Caco-2 (cell line): ENCODE data around the gene HNF4A. TPM values are rescaled to one million over a fixed set of nuclear protein-coding genes. Genes with fewer than 3 reads are reported as not detected.
A peak's percentile ranks its signal among the peaks of the same experiment; 100 is the strongest.

ENCODE experiments used
- BruUV-seq: library from RNA; stranded (reverse); fragments of 400-500 nt; replicated peaks from 2 replicates; lab custom pipeline; 2021; lab: Mats Ljungman, UMichigan
- CTCF ChIA-PET: fragments of 300-600 bp; sonication (Branson Sonifier 250); formaldehyde crosslinking; loops from one replicate; lab custom pipeline; 2022; ENCODE audit warnings: antibody characterized with exemption; lab: Charles Lee
- POLR2A ChIA-PET: fragments of 300-600 bp; sonication (Branson Sonifier 250); formaldehyde crosslinking; loops from one replicate; lab custom pipeline; 2022; ENCODE audit warnings: antibody characterized with exemption; lab: Charles Lee
- DNase-seq, 2 experiments: peaks; one replicate each; pipeline versions ENCODE4 v3.0.0 to v3.0.0-alpha.2; 2020 to 2022
- H3K27me3 ChIP-seq: replicated peaks from 2 replicates; pipeline ENCODE4 v1.6.0; 2011; ENCODE audit warnings: low read length; ENCODE audit not compliant: control insufficient read depth, insufficient read depth
- H3K36me3 ChIP-seq: 2 replicates; pipeline ENCODE4 v1.5.1; 2011; ENCODE audit warnings: low read length; ENCODE audit not compliant: control insufficient read depth, insufficient read depth
- H3K4me1 ChIP-seq: fragments of 250-450 bp; sonication (Bioruptor Pico); 2 replicates; pipeline ENCODE4 v1.5.1; 2020; ENCODE audit warnings: mild to moderate bottlenecking
- H3K4me3 ChIP-seq: 2 replicates; pipeline ENCODE4 v1.5.1; 2011; ENCODE audit warnings: low read depth, mild to moderate bottlenecking, control low read depth, low read length
- H3K9me3 ChIP-seq: fragments of 250-450 bp; sonication (Bioruptor Pico); 2 replicates; pipeline ENCODE4 v1.5.1; 2020; ENCODE audit warnings: mild to moderate bottlenecking, moderate library complexity
- H3K27ac Mint-ChIP-seq: one replicate; pipeline ENCODE4 v1.8.0; 2022; ENCODE audit warnings: mixed read lengths; ENCODE audit not compliant: unreplicated experiment
- H3K27me3 Mint-ChIP-seq: one replicate; pipeline ENCODE4 v1.8.0; 2022; ENCODE audit warnings: mixed read lengths; ENCODE audit not compliant: insufficient read depth, unreplicated experiment
- H3K36me3 Mint-ChIP-seq: one replicate; pipeline ENCODE4 v1.8.0; 2022; ENCODE audit warnings: mild to moderate bottlenecking, mixed read lengths; ENCODE audit not compliant: insufficient read depth, unreplicated experiment
- H3K4me1 Mint-ChIP-seq: one replicate; pipeline ENCODE4 v1.8.0; 2022; ENCODE audit warnings: low read depth, mixed read lengths; ENCODE audit not compliant: unreplicated experiment
- H3K4me3 Mint-ChIP-seq: one replicate; pipeline ENCODE4 v1.8.0; 2022; ENCODE audit warnings: mild to moderate bottlenecking, moderate library complexity, mixed read lengths; ENCODE audit not compliant: unreplicated experiment
- H3K9me3 Mint-ChIP-seq: one replicate; pipeline ENCODE4 v1.8.0; 2022; ENCODE audit warnings: mixed read lengths; ENCODE audit not compliant: unreplicated experiment
- CTCF ChIP-seq, 2 experiments: fragments of 200-600 bp in 1 of 2; IDR thresholded peaks; 1 replicate in 1 of 2; 2 replicates in 1 of 2; pipeline versions ENCODE4 v1.5.1 to v1.8.0; 2011 to 2022; ENCODE audit warnings: antibody characterized with exemption in 1 of 2, control low read depth in 1 of 2, inconsistent platforms in 1 of 2, low read depth in 1 of 2, low read length in 1 of 2, mild to moderate bottlenecking in 1 of 2, moderate library complexity in 1 of 2; ENCODE audit not compliant: insufficient read depth in 1 of 2, severe bottlenecking in 1 of 2, unreplicated experiment in 1 of 2
- intact Hi-C: fragments of 100-400 bp; cut with micrococcal nuclease; formaldehyde crosslinking; loops from one replicate; pipeline ENCODE4 v1.10.0; 2022; ENCODE audit not compliant: unreplicated experiment
- total RNA-seq: library from RNA; stranded (reverse); gene quantifications from 2 replicates; pipeline ENCODE4 v1.2.3, GENCODE V29; 2022

Gene HNF4A
- total RNA-seq, 1 experiment from 2014 or later: 292 TPM

DNA sequence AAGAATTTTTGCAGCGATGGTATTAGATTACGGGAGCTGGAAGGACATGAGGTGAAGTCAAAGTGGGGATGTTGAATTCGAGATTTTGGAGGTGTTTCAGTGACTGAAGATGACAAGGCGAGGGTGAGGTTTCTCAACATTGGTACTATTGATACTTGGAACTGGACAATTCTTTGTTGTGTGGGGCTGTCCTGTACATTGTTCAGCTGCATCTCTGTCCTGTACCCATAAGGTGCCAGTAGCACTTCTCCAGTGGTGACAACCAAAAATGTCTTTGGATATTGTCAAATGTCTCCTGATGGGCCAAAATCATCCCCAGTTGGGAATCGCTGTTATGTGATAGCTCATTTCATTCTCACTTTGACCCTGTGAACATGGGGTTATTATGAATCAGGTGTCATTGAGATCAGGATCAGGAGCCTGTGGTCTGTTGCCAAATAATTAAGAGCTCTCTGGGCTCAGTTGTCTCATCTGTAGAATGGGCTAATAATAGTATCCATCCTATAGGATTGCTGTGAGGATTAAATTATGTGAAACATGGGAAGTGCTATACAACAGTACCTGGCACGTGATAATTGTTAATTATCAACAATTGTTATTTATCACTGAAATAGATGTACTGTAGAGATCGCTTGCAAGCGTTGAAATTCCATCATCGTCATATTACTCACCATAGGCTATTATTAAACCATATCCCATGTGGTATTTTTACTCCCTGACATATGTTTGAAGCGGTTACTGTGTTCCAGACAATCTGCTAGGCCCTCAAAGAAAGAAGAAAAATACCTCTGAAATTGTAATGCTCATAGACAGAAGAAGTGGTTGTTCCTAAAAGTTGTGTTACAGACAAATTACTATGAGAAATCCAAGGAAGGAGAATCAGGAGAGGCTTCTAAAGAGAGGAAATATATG lies 71.6 kb downstream of the HNF4A start:
- POLR2A ChIA-PET: interaction anchor here (1.0 kb wide), 1 partner anchor 16 kb away, joined by 3 read pairs; no protein-coding TSS in a partner anchor
- H3K36me3 ChIP-seq: peaks cover 34% of the 10 kb centered on the region
- no TSS peak for BruUV-seq

DNA sequence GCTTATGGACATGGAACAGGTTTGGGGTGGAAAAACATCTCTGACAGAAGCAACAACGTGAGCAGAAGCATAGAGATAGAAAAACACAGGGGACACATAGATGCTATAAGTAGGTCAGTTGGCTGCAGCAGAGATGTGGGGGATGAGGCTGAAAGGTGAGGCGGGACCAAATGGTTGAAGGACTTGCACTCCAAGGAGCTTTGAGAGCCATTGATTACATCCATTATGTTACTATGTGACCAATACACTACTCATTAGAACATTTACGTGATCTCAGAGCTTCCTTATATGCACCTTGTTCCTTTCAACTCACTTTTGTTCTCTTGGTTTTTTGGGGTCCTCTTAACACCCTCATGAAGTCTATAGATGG lies 72.3 kb downstream of the HNF4A start:
- peaks cover 1% of the 10 kb centered on the region for H3K36me3 Mint-ChIP-seq
- no peaks in the 10 kb centered on the region for H3K9me3 Mint-ChIP-seq
- intact Hi-C loops: no loop called here
- H3K4me3 ChIP-seq: no peak overlapping the region
- peaks cover 9% of the 10 kb centered on the region for H3K4me1 Mint-ChIP-seq
- H3K36me3 ChIP-seq: peaks cover 32% of the 10 kb centered on the region
- no peak for TF ChIP-seq CTCF (IDR thresholded peaks at IDR 0.05; ENCODE audit: insufficient read depth in 1 of 2, low read depth in 1 of 2, low read length in 1 of 2, severe bottlenecking in 1 of 2, unreplicated experiment in 1 of 2)
- BruUV-seq: no TSS peak
- ChIA-PET POLR2A (no interaction called here), CTCF (no interaction called here)
- no peak overlapping the region for H3K4me3 Mint-ChIP-seq
- H3K4me1 ChIP-seq: no peaks in the 10 kb centered on the region
- H3K27me3 Mint-ChIP-seq: no peaks in the 10 kb centered on the region
- H3K27me3 ChIP-seq: no peaks in the 10 kb centered on the region
- no peaks in the 10 kb centered on the region for H3K9me3 ChIP-seq
- H3K27ac Mint-ChIP-seq: peak overlapping the region; percentile 0
- no peak for DNase-seq

More for the DNA sequence above, 71.6 kb downstream of the HNF4A start:
- H3K36me3 Mint-ChIP-seq: no peaks in the 10 kb centered on the region
- no peaks in the 10 kb centered on the region for H3K27me3 Mint-ChIP-seq
- CTCF ChIA-PET: no interaction called here
- no peak for DNase-seq
- Histone ChIP-seq H3K9me3 (no peaks in the 10 kb centered on the region), H3K4me1 (no peaks in the 10 kb centered on the region), H3K4me3 (no peak overlapping the region), H3K27me3 (no peaks in the 10 kb centered on the region)
- H3K4me3 Mint-ChIP-seq: no peak overlapping the region
- peaks cover 9% of the 10 kb centered on the region for H3K4me1 Mint-ChIP-seq
- peak overlapping the region; percentile 0 for H3K27ac Mint-ChIP-seq
- intact Hi-C loops: no loop called here
- H3K9me3 Mint-ChIP-seq: no peaks in the 10 kb centered on the region
- no peak for TF ChIP-seq CTCF (IDR thresholded peaks at IDR 0.05; ENCODE audit: insufficient read depth in 1 of 2, low read depth in 1 of 2, low read length in 1 of 2, severe bottlenecking in 1 of 2, unreplicated experiment in 1 of 2)

DNA sequence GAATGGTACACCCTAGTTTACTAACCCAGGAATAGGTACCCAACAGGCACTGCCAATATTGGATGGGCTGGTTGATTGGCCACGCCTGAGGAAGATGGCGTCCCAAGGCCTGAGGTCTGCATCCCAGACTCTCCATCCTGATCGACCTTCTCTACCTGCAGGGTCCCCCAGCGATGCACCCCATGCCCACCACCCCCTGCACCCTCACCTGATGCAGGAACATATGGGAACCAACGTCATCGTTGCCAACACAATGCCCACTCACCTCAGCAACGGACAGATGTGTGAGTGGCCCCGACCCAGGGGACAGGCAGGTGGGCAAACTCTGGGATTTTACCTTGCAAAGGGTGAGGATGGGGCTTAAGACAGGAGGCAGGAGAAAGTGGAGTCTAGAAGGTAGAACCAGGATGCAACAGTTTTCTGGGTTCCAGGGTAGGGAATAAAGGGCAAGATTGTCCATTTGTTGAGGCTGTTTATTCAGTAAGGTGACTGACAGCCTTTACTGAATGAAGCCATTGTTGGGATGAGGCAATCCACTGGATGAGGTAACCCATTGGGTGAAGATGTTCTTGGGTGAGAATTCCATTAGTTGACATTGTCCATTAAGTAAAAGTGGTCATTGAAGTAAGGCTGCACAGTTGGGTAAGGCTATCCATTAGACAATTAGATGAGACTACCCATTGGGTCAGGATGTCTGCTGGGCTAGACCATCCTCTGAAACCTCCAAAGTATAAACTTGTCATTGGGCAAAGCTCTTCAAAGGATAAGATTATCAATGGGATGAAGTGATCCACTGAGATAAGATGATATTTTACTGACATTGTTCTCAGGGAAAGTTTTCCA lies 72.9 kb downstream of the HNF4A start:
- Histone ChIP-seq H3K9me3 (no peaks in the 10 kb centered on the region), H3K4me1 (no peaks in the 10 kb centered on the region), H3K36me3 (peaks cover 30% of the 10 kb centered on the region), H3K27me3 (no peaks in the 10 kb centered on the region), H3K4me3 (no peak overlapping the region)
- Mint-ChIP-seq H3K4me3 (no peak overlapping the region), H3K9me3 (no peaks in the 10 kb centered on the region), H3K27ac (no peak overlapping the region), H3K27me3 (no peaks in the 10 kb centered on the region), H3K36me3 (peaks cover 7% of the 10 kb centered on the region), H3K4me1 (peaks cover 9% of the 10 kb centered on the region)
- ChIA-PET POLR2A (no interaction called here), CTCF (no interaction called here)
- TF ChIP-seq CTCF (IDR thresholded peaks at IDR 0.05; ENCODE audit: insufficient read depth in 1 of 2, low read depth in 1 of 2, low read length in 1 of 2, severe bottlenecking in 1 of 2, unreplicated experiment in 1 of 2): no peak
- intact Hi-C loops: no loop called here
- no TSS peak for BruUV-seq
- no peak for DNase-seq
